Vagina (tissue), 2 donors: Measurements from ENCODE around the gene WDFY1. TPM values are rescaled to one million over a fixed set of nuclear protein-coding genes. Genes with fewer than 3 reads are reported as not detected.

Source experiments
- DNase-seq, 2 donors: peaks; one replicate each; pipeline ENCODE4 v3.0.0-alpha.2; 2017; ENCODE audit errors: extremely low spot score in 2 of 2
- H3K27ac ChIP-seq: fragments of 200-600 bp; sonication (generic); one replicate; pipeline ENCODE4 v1.5.1; 2019
- H3K27me3 ChIP-seq: fragments of 200-600 bp; sonication (generic); one replicate; pipeline ENCODE4 v1.5.1; 2019
- H3K36me3 ChIP-seq, 2 donors: fragments of 200-600 bp; sonication (generic); one replicate each; pipeline ENCODE4 v1.5.1; 2017 to 2019
- H3K4me1 ChIP-seq: fragments of 200-600 bp; sonication (generic); one replicate; pipeline ENCODE4 v1.5.1; 2019
- H3K4me3 ChIP-seq, 2 donors: fragments of 200-600 bp; sonication (generic); 1 replicate in 1 of 2; 2 replicates in 1 of 2; pipeline ENCODE4 v1.5.1; 2016 to 2019
- H3K9me3 ChIP-seq: fragments of 200-600 bp; sonication (generic); one replicate; pipeline ENCODE4 v1.5.1; 2019
- POLR2A ChIP-seq, 2 donors: fragments of 450-650 bp; IDR thresholded peaks; one replicate each; pipeline ENCODE4 v1.6.1; 2017; ENCODE audit warnings: antibody characterized with exemption in 2 of 2, mild to moderate bottlenecking in 2 of 2, moderate library complexity in 2 of 2
- POLR2AphosphoS5 ChIP-seq, 2 donors: sonication (generic); formaldehyde crosslinking; IDR thresholded peaks; one replicate each; pipeline ENCODE4 v1.9.0; 2017; ENCODE audit warnings: antibody characterized with exemption in 2 of 2, mild to moderate bottlenecking in 2 of 2, low read depth in 1 of 2; ENCODE audit not compliant: insufficient read depth in 1 of 2
- intact Hi-C: fragments of 100-400 bp; cut with DNase I; formaldehyde crosslinking; loops from one replicate; pipeline ENCODE4 v1.15.1; 2023
- total RNA-seq: library from RNA; depleted of rRNA; stranded (reverse); fragments of >200 nt; gene quantifications from one replicate; pipeline ENCODE4 v1.2.3, GENCODE V29; 2016
- TF ChIP-seq, protein P1 (sequence below), 3 experiments: fragments of 450-650 bp in 2 of 3; fragments of 200-600 bp in 1 of 3; sonication (generic) in 1 of 3; IDR thresholded peaks; one replicate each; pipeline ENCODE4 v1.5.1; 2017 to 2019; ENCODE audit warnings: antibody characterized with exemption in 3 of 3, mild to moderate bottlenecking in 2 of 3, moderate library complexity in 2 of 3

WDFY1 gene
- total RNA-seq, 1 donor from 2014 or later, result 44.2 TPM

DNA sequence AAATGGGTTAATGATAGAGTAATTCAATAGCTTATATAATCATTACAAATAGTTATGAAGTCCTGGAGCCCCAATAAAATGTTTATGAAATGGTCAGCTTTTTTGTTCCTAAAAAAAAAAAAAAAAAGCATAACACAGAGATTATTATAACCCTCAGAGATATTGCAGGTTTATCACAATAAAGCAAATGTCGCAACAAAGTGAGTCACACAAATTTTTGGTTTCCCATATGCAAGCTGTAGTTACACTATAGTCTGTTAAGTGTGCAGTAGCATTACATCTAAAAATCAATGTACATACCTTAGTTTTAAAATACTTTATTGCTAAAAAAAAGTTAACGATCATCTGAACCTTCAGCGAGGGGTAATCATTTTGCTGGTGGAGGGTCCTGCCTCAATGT lies 20.0 kb downstream of the WDFY1 start:
- intact Hi-C loops, result no loop called here
- H3K27ac ChIP-seq, result no peak overlapping the region
- no peaks in the 10 kb centered on the region for H3K9me3 ChIP-seq
- H3K36me3 ChIP-seq, result no peaks in the 10 kb centered on the region
- H3K4me3 ChIP-seq, result no peak overlapping the region
- TF ChIP-seq POLR2A (IDR thresholded peaks at IDR 0.05) (no peak), POLR2AphosphoS5 (IDR thresholded peaks at IDR 0.05; ENCODE audit: insufficient read depth in 1 of 2, low read depth in 1 of 2) (no peak)
- TF ChIP-seq, protein P1, sequence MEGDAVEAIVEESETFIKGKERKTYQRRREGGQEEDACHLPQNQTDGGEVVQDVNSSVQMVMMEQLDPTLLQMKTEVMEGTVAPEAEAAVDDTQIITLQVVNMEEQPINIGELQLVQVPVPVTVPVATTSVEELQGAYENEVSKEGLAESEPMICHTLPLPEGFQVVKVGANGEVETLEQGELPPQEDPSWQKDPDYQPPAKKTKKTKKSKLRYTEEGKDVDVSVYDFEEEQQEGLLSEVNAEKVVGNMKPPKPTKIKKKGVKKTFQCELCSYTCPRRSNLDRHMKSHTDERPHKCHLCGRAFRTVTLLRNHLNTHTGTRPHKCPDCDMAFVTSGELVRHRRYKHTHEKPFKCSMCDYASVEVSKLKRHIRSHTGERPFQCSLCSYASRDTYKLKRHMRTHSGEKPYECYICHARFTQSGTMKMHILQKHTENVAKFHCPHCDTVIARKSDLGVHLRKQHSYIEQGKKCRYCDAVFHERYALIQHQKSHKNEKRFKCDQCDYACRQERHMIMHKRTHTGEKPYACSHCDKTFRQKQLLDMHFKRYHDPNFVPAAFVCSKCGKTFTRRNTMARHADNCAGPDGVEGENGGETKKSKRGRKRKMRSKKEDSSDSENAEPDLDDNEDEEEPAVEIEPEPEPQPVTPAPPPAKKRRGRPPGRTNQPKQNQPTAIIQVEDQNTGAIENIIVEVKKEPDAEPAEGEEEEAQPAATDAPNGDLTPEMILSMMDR (IDR thresholded peaks at IDR 0.05), result no peak
- H3K27me3 ChIP-seq, result no peaks in the 10 kb centered on the region
- no peak for DNase-seq
- H3K4me1 ChIP-seq, result peaks cover 16% of the 10 kb centered on the region

DNA sequence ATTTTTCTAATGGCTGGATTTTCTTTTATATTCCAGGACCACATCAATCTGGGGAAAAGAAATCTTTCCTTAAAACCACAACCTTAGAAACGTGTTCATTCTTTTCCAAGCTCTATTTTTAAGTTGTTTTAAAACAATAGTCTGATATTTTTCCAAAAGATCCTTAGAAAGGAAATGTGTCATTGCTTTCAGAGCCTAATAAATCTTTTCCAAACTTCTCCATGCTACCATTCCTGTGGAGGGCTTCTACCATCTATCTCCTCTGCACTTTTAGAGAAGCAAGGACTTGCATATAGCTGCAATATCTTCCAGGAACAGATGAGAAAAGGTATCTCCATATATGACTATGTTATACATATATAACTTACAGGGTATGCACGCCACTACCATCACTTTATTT lies 21.2 kb downstream of the WDFY1 start:
- no peaks in the 10 kb centered on the region for H3K36me3 ChIP-seq
- TF ChIP-seq POLR2AphosphoS5 (IDR thresholded peaks at IDR 0.05; ENCODE audit: insufficient read depth in 1 of 2, low read depth in 1 of 2) (no peak), POLR2A (IDR thresholded peaks at IDR 0.05) (no peak)
- TF ChIP-seq, protein P1 (IDR thresholded peaks at IDR 0.05), result no peak
- intact Hi-C loops, result no loop called here
- H3K27me3 ChIP-seq, result no peaks in the 10 kb centered on the region
- H3K4me3 ChIP-seq, result no peak overlapping the region
- no peak for DNase-seq
- H3K9me3 ChIP-seq, result no peaks in the 10 kb centered on the region
- no peak overlapping the region for H3K27ac ChIP-seq
- H3K4me1 ChIP-seq, result peaks cover 6% of the 10 kb centered on the region

- Histone ChIP-seq H3K36me3 (peaks cover 0 to 4% of the 10 kb centered on the region in 2 donors), H3K27me3 (no peaks in the 10 kb centered on the region), H3K4me3 (no peak overlapping the region), H3K4me1 (no peaks in the 10 kb centered on the region), H3K9me3 (no peaks in the 10 kb centered on the region), H3K27ac (no peak overlapping the region)
- intact Hi-C loops, result no loop called here
- TF ChIP-seq, protein P1 (IDR thresholded peaks at IDR 0.05), result no peak
- TF ChIP-seq POLR2AphosphoS5 (IDR thresholded peaks at IDR 0.05; ENCODE audit: insufficient read depth in 1 of 2, low read depth in 1 of 2) (no peak), POLR2A (IDR thresholded peaks at IDR 0.05) (no peak)
- DNase-seq, result no peak
Observed at GRCh38 chr2:223922308-223922707, 22.8 kb downstream of the WDFY1 start.

DNA sequence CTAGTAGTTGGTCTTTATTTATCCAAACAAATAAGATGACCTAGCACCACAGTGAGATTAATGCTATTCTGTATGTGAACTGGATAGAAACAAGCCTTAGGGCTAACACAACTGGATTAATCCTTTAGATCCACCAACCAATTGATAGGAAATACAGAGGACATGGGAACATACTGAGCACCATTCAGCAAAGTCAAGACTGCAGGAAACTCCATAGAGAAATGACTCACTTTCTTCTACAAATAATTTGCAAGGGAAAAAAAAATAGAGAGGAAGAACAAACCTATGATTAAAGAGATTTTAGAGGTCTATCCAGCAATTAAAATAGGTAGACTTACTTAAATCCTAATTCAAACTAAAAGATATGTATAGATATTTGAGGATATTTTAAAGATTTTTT lies 23.9 kb downstream of the WDFY1 start:
- H3K27ac ChIP-seq, result no peak overlapping the region
- no peak for DNase-seq
- H3K27me3 ChIP-seq, result no peaks in the 10 kb centered on the region
- no peak overlapping the region for H3K4me3 ChIP-seq
- no peaks in the 10 kb centered on the region for H3K9me3 ChIP-seq
- TF ChIP-seq POLR2AphosphoS5 (IDR thresholded peaks at IDR 0.05; ENCODE audit: insufficient read depth in 1 of 2, low read depth in 1 of 2) (no peak), POLR2A (IDR thresholded peaks at IDR 0.05) (no peak)
- TF ChIP-seq, protein P1 (IDR thresholded peaks at IDR 0.05), result no peak
- peaks cover 0 to 11% of the 10 kb centered on the region in 2 donors for H3K36me3 ChIP-seq
- no peaks in the 10 kb centered on the region for H3K4me1 ChIP-seq
- intact Hi-C loops, result no loop called here

DNA sequence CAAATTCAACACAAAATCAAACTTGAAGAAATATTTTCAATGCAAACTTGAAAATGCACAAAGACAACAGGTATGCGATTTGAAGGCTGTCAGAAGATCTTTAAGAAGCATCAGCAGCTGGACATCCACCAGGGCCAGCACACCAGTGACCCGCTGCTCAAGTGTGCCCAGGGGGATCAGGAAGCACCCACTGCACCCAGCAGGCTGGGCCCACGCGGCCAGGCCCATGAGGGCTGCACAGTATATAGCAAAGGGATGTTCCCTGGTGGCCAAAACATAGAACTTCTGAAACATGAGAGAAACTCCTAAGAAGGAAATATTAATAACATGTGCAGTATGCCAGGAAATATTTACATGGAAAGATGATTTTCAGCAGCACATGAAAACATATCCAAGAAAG lies 25.0 kb downstream of the WDFY1 start:
- no peak for DNase-seq
- TF ChIP-seq POLR2AphosphoS5 (IDR thresholded peaks at IDR 0.05; ENCODE audit: insufficient read depth in 1 of 2, low read depth in 1 of 2) (no peak), POLR2A (IDR thresholded peaks at IDR 0.05) (no peak)
- TF ChIP-seq, protein P1 (IDR thresholded peaks at IDR 0.05), result no peak
- H3K4me3 ChIP-seq, result no peak overlapping the region
- intact Hi-C loops, result no loop called here
- no peaks in the 10 kb centered on the region for H3K9me3 ChIP-seq
- H3K27me3 ChIP-seq, result no peaks in the 10 kb centered on the region
- no peaks in the 10 kb centered on the region for H3K4me1 ChIP-seq
- H3K36me3 ChIP-seq, result peaks cover 0 to 11% of the 10 kb centered on the region in 2 donors
- H3K27ac ChIP-seq, result no peak overlapping the region
